Inflammatory macrophage treated with lipopolysaccharide for 1 hour (primary cell): ENCODE measurements around the gene USP32.
"Not testable (repeated sequence)": the region's sequence is repeated elsewhere in the genome, so short reads cannot be mapped to it uniquely, and the experiment has no call there.

Experiments
- DNase-seq, 2 donors: peaks; one replicate each; pipeline ENCODE4 v3.0.0-alpha.2; 2020 to 2022

Gene USP32

GRCh38 chr17:60371818-60372510 lies 20.0 kb downstream of the USP32 start:
- DNase-seq = peak; percentile 43 to 49

GRCh38 chr17:60371416-60371815 lies 20.5 kb downstream of the USP32 start:
- DNase-seq = no peak

DNA sequence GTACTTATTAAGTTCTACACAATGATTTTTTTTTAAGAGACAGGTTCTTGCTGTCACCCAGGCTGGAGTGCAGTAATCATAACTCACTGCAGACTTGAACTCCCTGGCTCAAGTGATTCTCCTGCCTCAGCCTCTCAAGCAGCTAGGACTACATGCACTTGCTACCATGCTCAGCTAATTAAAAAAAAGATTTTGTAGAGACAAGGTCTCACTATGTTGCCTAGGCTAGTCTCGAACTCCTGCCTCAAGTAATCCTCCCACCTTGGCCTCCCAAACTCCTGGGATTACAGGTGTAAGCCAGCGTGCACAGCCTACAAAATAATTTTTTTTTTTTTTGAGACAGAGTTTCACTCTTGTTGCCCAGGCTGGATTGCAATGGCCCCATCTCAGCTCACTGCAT lies 22.2 kb downstream of the USP32 start:
- DNase-seq = no peak

DNA sequence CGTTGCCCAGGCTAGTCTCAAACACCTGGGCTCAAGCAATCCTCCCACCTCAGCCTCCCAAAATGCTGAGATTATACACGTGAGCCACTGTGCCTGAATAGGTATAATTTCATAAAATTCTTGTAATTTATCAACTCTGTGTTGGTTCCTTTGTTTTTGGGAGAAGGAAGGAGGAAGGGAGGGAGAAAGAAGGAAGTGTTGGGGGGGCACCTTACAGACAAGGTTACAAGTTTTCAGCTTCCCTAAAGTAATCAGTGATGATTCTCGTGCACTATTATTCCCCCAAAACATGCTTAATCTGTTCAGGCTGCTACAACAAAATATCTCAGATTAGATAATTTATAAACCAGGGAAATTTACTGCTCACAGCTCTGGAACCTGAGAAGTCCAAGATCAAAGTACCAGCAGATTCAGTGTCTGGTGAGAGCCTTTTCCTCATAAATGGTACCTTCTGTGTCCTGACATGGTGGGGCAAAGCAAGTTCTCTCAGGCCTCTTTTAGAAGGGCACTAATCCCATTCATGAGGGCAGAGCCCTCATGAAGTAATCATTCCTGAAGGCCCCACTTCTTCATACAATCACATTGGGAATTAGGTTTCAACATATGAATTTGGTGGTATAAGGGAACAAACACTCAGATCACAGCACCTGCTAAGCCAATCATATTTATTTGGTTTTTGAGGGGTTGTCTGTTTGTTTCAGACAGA lies 28.1 kb downstream of the USP32 start:
- DNase-seq = no peak

GRCh38 chr17:60362329-60362728 lies 29.6 kb downstream of the USP32 start:
- no peak for DNase-seq

DNA sequence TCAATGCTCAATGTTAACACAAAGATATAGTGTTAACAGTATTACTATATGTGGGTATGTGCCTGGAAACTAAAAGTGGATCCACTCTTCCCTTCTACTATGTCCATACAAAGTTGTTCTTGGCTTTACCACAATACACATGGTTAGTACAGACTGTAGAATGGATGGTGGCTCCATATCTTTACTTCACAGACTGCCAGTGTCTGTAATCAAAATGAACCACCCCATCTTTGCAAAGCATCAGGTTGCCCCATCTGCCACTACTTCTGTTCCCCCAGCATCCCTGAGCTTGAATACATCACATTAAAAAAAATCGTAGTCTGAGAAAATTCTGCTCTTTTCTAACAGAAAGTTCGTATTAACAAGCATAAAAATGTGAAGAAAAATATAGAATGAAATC lies 30.0 kb downstream of the USP32 start:
- DNase-seq = no peak

DNA sequence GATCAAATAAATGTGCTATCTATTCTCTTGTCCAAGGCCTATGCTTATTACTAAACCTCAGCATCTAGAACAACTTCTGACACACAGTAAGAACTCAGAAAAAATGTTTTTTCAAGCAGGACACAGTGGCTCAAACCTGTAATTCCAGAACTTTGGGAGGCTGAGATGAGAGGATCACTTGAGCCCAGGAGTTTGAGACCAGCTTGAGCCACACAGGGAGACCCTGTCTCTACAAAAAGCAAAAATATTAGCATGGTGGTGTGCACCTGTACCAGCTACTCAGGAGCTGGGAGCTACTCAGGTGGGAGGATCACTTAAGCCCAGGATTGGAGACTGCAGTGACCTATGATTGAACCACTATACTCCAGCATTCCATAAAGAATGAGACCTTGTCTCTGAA lies 32.5 kb downstream of the USP32 start:
- no peak for DNase-seq

DNA sequence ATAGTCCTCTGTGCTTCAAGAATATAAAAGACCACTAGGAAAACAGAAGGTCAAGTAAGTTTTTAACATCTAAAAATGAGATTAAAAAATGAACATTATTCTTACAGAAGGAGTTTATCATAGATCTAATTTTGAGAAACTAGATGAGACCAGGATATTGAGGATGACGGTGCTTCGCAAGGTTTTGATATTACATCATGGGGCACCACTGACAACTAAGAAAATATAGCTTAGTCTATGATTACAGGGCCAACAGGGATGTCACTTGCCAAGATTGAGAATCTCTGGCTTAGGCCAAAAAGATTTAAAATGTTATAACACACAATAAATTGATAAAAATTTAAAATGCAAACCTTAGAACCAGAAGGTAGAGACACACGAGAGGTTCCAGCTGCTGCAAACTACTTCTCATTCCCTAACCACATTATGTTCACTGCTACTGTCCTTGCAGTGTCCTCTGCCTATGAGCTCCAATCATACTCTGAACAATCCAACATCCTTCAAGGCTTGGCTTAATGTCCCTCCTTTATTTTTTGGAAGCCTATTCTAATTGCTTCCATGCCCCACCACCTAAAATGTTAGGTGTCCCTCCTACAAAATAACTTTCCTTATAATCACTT lies 33.2 kb downstream of the USP32 start:
- DNase-seq = no peak

- DNase-seq = no peak
Measured at GRCh38 chr17:60356940-60357339, 35.0 kb downstream of the USP32 start.

GRCh38 chr17:60355663-60356594 lies 36.0 kb downstream of the USP32 start:
- no peak for DNase-seq

DNA sequence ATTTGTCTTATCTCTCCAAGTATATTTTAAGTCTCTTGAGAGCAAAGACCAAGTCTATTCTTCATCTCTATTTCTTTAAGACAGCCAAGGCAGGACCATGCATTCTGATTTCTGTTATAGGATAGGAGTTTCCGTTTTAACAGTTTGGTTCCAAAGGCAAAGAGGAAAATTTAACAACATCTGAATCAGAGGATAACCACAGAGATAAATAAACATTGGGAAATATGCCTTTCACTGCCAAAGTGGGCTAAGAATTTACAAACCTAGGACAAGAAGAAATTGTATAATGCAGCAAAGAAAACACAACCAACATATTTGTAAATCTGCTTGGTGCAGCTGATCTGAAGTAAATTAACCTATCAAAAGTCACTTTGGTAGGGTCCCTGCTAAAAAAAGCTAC lies 37.7 kb downstream of the USP32 start:
- DNase-seq = no peak

DNA sequence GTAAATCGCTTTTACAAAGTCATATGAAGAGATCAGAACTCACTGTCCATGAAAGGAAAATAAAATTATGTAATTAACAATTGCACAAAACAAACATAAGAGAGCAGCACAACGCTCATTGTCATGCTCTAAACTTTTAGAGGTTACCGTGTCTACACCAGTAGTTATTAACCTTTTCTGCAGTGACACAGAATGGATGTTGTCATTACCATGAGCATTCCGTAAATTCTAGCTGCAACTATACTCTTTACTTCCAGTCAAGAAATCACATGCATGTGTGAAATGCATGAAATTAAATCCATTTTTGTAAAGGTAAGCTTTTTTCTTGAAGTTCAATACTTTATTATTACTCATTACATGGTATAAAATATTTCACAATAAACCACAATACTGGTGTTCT lies 38.2 kb downstream of the USP32 start:
- DNase-seq = no peak

DNA sequence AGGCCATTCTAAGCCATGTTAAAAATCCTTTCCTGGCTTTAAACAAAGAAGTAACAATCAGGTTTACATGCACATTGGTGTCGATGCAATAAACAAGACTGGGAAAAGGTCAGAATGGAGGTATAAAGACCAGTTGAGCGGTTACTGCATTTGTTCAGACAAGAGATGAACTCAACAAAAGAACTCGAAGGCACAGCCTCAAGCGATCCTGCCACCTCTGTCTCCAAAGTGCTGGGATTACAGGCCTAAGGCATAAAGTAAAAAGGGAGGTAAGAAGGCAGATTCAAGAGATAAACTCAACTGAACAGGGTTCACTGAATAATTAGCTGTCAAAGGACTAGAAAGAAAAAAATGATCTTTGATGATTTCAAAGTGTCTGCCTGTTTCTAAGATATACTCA lies 39.4 kb downstream of the USP32 start:
- no peak for DNase-seq

DNA sequence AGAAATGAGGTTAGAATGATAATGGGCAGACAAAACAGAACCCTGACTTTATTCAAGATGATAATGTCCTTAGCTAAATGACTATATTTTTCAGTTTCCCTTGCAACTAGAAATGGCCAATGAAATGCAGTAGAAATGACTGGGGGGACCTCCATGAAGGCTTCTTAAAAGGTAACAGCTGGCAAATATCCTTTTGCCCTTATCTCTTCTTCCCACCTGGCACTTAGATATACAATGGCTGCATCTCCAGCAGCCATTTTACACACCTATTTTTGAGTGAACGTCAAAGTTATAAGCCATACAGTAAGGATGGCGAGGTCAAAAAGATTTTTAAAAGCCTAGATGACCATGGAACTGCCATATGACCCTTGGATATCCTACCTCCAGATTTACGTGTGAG lies 39.9 kb downstream of the USP32 start:
- no peak for DNase-seq

DNA sequence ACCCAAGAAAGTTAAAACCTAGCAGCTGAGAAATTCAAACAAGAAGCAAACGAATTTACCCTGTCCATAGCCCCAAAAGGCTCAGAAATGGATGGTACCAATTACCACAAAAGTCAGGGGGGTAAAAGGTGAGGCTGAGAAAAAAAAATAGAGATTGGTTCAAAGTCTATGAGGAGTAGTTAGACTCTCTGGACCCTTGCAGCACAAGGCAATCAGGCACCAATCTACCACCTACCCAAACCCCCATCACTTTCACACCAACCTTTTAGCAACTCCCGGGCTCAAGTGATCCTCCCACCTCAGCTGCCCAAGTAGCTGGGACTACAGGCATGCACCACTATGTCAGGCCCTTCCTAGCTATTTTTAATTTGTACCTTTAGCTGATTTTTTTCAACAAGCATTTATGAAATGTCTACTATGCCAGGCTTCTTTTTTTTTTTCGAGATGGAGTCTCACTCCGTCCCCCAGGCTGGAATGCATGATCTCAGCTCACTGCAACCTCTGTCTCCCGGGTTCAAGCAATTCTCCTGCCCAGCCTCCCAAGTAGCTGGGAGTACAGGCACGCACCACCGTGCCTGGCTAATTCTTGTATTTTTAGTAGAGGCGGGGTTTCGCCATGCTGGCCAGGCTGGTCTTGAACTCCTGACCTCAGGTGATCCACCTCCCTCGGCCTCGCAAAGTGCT lies 40.8 kb downstream of the USP32 start:
- no peak for DNase-seq

DNA sequence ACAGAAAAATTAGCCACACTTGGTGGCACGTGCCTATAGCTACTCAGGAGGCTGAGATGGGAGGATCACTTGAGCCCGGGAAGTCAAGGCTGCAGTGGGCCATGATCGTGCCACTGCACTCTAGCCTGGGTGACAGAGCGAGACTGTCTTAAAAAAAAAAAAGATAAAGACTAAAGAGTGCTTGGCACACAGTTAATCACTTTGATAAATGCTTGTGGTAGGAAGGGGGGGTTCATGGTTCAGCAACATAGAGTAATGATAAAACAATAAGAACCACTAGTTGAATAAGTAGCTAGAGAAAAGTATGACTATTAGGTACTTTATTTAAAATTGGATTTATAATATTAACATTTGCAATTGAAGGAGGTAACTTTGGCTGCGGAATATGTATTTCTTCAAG lies 43.3 kb downstream of the USP32 start:
- DNase-seq = no peak

DNA sequence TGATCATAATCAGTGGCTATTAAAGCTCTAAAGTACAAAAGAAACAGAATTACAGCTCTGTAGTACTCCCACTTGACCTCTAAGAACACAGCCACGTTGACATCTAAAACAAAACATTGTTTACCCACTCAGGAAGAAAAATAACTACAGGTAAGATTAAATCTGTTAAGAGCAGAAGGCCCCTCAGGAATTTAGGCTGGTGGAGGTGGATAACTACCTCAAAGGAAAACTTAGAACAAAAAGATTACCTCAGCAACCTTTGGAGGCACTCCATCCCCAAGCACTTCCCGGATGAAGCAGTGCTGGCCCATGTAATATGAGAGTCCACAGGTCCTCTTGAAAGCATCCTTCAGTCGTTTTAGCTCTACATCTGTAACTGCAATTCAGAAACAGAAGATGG lies 46.7 kb downstream of the USP32 start:
- no peak for DNase-seq

GRCh38 chr17:60342492-60342891 lies 49.4 kb downstream of the USP32 start:
- DNase-seq = peak in 1 of 2 donors; percentile 9

DNA sequence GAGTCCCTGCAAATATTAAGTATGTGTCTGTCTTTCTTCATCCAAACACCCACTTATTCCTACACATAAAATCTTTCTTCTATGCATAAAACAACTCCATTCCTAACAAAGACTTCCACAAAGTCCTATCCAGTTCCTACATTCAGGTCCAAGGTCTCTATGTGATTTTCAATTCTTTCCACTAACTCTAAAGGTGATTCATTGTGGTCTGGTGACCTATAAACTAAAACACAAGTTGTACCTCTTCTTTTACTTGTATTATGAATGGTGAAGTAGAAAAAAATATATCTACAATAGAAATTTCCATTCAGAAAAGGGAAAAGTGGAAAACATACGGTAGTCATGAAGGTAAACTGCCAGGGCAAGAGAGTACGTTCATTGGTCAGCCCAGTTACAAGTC lies 56.6 kb downstream of the USP32 start:
- DNase-seq = no peak

- DNase-seq = no peak
Measured at GRCh38 chr17:60333628-60334031, 58.3 kb downstream of the USP32 start.

- DNase-seq = not testable (repeated sequence)
Measured at GRCh38 chr17:60333072-60333471, 58.9 kb downstream of the USP32 start.

DNA sequence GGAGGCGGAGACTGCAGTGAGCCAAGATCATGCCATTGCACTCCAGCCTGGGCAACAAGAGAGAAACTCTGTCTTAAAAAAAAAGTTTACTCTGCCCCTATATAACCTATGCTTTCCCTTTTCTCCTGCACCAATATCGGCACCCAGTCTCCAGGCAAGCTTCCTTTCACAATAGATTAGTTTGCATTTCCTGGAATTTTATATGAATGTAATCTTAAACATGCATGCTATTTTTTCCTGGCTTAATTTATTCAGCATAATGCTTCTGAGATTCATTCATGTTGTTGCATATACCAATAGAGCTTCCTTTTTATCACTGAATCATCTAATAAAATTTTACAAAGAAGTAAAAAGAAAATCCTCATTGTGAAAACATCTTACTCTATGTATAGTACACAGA lies 59.4 kb downstream of the USP32 start:
- DNase-seq = no peak

GRCh38 chr17:60330731-60331130 lies 61.2 kb downstream of the USP32 start:
- DNase-seq = no peak
